Fibroblast of lung (primary cell): Measurements from ENCODE around the gene ASTN1.

Source experiments
- CTCF ChIP-seq, 2 donors: IDR thresholded peaks in 1 of 2; conservative IDR thresholded peaks in 1 of 2; 1 replicate in 1 of 2; 2 replicates in 1 of 2; pipeline ENCODE4 v1.5.1; 2011 to 2012; ENCODE audit warnings: low read length in 2 of 2, control low read depth in 1 of 2, inconsistent platforms in 1 of 2, low read depth in 1 of 2, mild to moderate bottlenecking in 1 of 2
- EZH2 ChIP-seq: IDR thresholded peaks from 2 replicates; pipeline ENCODE4 v1.5.1; 2012; ENCODE audit warnings: low read length, control low read depth, mild to moderate bottlenecking; ENCODE audit errors: missing control alignments

GRCh38 chr1:176949033-176949662, 215.4 kb downstream of the ASTN1 start:
- TF ChIP-seq CTCF (conservative IDR thresholded peaks at IDR 0.05 in 1 of 2, IDR thresholded peaks at IDR 0.05 in 1 of 2; ENCODE audit: low read depth in 1 of 2, low read length in 2 of 2) (peak; percentile 29 to 36), EZH2 (no peak)
